ENCODE results near the gene P2RY13.

Gene P2RY13

DNA sequence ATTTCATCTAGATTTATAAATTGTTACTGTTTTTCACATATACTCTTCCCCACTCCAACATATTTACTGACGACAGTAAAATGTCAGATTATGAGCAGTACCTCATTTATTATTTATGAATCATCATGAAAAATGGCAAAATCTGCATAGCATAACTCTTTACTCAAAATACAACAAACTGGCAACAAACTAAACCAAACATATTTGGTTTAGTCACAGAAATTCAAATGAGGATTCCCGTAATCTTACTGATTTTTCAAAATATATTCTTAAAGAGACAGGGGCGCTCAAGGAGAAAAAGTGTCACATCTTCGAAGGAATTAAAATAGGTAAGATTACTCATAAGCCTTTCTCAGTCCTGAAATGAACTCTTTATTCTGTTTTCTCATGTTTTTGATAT lies 9.7 kb downstream of the P2RY13 start:
- no peak for DNase-seq

DNA sequence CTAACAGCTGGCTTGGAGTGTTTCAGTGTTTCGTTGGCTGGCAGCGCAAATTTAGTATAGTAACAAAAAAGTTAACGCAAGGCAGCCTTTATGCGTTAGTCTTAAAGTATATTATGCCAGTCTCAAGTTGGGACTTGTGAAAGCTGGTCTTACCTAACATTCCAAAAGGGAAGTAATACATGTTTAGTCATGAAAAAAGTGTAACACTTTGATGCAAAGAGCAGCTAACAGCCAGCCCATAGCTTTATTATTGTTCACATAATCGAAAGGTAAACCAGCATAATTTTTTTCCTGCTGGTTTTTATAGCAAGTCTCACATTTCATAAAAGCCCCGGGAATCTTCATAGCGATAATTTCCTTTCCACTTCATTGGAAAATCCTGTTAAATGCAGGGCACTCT lies 10.4 kb downstream of the P2RY13 start:
- DNase-seq, result no peak

- DNase-seq, result no peak
These were observed 11.0 kb downstream of the P2RY13 start for GRCh38 chr3:151318313-151318712.

- peak; percentile 46 for DNase-seq
These were observed 12.9 kb downstream of the P2RY13 start, which contains the start of gene GPR87 for GRCh38 chr3:151316267-151316991. Gene GPR87 (minus strand): TSS chr3:151316820. CDS start chr3:151300100, 16,720 bp downstream.

- DNase-seq, result no peak
These were observed 13.5 kb downstream of the P2RY13 start for GRCh38 chr3:151315846-151316245.

DNA sequence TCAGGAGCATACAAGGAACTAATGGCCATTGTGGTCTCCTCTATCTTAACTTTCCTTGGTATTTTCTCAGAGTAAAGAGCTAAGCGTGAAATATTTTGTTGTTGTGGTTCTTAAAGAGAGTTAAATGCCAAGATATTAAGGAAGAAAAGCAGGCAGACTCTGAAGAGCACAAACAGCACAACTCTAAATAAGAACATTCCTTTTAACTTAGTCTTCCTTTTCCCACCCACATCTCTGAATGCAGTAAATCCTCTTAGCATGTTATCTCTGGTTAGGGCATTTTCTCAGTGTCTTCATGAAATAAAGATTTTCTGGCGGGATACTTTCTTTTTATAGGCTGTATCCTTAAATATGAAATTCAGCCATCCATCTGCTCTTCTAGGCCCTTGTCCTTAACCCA lies 14.2 kb downstream of the P2RY13 start:
- DNase-seq, result no peak

DNA sequence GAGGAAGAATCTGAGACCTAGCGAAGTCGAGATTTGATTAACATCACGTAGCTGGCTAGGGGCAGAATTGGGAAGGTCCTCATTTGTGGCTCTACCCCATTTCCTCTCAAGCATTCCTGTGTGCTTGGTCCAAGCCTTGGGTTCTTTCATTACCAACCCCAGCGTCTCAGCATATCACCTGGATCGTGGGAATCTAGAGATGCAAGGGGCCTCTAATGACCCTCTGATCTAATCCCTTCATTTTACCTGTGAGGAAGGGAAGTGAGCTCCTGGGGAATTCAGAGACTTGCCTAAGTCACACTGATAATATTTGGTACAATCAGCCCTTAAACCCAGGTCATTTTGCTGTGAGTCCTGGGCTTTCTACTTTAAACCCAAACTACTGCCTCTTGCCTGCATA lies 14.8 kb downstream of the P2RY13 start:
- DNase-seq, result no peak

- no peak for DNase-seq
These were observed 15.2 kb downstream of the P2RY13 start for GRCh38 chr3:151314137-151314536.

GRCh38 chr3:151312972-151313371 lies 16.4 kb downstream of the P2RY13 start:
- DNase-seq, result no peak

- no peak for DNase-seq
These were observed 19.8 kb downstream of the P2RY13 start for GRCh38 chr3:151309566-151309965.

GRCh38 chr3:151307583-151308488 lies 21.5 kb downstream of the P2RY13 start:
- no peak for DNase-seq

GRCh38 chr3:151307131-151307530 lies 22.2 kb downstream of the P2RY13 start:
- no peak for DNase-seq

DNA sequence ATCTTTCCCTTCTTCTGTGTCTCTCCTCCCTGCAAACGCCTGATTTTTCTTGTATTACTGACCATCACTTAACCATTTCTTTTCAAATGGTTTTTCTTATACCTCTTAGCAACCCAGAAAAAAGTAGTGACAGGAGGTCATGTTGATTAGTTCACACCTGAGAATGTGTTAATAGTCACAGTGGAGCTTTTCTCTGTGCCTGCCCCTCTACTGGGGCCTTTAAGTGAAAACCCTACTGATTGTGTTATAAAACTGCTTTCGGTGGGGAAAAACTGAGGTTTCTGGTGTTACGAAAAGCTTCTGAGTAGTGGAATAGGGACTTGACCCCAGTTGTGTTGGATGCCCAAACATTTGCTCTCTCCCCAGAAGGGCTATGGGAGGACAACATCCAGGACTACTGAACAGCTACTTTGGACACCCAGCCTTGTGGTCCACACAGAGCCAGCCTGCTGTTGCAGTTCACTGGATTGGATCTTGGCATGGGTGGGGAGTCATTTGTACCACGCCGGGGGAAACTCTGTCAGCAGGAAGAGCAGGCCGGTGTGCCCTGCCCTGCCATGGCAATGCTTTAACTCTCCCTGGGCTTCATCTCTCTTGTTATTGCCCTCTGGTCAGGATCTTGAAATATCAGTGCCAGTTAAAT lies 23.1 kb downstream of the P2RY13 start:
- DNase-seq, result peak; percentile 15

- no peak for DNase-seq
These were observed 23.6 kb downstream of the P2RY13 start for GRCh38 chr3:151305775-151306151.

GRCh38 chr3:151305060-151305774 lies 24.1 kb downstream of the P2RY13 start:
- peak; percentile 53 for DNase-seq

- peak; percentile 46 for DNase-seq
These were observed 25.6 kb downstream of the P2RY13 start for GRCh38 chr3:151303751-151304150.

DNA sequence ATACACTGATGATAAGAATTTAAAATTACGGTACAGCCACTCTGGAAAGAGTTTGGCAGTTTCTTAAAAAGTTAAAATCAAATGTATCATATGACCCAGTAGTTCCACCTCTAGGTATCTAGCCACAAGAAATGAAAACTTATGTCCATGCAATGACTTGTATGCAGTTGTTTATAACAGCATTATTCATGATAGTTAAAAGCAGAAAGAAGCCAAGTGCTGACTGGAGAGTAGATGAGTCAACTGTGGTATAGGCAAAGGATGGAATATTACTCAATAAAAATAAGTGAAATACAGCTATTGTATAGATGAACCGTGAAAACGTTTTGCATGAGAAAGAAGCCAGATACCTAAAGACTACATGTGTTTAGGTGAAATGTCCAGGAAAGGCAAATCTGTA lies 27.6 kb downstream of the P2RY13 start:
- DNase-seq, result no peak

DNA sequence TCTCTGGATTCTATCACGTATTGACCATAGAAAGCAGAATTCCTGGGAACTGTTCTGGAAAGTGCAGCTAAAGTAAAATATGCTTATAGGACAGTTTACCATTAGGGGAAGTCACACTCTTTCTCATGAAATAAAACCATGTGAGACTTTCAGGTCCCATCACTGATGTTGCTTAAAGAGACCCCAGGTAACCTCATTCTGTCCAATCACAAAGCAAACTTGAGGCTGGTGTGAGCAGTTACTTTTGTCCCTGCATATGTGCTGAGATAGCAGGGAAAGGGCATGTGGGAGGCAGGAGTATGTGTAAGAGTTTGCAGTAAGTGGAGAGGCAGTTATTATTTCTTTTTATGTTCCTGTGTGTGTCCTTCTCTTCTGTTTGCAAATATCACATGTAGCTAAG lies 28.8 kb downstream of the P2RY13 start:
- no peak for DNase-seq

DNA sequence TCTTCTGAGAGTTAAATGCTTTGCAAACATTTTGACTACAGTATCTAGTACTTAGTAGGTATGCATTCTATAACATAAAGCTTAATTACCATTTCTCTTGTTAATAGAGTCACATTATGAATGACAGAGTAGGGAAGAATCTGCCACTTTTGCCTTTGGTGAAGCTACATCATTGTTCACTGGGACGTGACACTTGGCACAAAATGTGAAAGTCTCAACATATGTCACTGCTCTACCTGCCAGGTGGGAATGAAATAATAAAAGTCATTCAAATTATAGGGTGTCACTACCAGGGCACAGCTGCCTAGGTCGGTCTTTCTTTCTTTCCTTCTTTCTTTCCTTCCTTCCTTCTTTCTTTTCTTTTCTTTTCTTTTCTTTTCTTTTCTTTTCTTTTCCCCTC lies 30.3 kb downstream of the P2RY13 start:
- no peak for DNase-seq

- DNase-seq, result no peak
These were observed 31.9 kb downstream of the P2RY13 start for GRCh38 chr3:151297429-151297828.

DNA sequence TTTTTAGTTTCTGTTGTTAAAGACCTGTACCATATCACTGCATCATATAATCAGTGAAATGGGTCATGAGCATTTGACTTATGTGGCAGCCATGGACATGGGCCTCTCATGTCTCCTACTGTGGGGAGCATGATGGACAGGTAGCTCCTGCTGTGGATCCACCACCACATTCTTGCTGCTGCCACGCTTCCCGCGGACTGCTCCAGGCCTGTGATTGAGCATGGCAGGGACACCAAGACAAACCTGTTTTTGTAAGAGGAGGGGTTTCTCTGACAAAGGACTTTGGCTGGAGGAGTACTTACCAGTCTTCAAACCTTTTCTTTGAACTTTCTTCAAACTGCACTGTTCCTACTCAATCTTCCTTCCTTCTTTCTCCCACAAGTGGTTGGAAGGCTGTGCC lies 33.1 kb downstream of the P2RY13 start:
- no peak for DNase-seq

DNA sequence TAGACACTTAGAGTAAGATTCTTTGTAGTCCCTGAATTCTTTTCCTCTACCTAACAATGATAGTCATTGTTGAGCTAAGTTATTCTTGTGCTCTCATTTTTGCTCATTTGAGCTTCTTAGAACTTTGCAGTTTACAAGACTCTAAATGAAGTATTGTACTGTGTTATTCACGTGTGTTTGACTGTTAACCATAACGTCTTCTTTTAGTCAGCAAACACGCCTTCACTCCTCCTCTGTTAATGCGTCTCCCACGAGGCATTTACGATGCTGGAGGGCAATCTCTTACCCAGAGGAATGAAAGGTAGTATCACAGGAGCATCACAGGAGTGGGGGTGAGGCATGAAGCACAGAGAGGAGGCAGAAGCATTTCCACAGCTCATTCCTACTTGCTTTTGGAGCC lies 36.2 kb downstream of the P2RY13 start:
- no peak for DNase-seq

DNA sequence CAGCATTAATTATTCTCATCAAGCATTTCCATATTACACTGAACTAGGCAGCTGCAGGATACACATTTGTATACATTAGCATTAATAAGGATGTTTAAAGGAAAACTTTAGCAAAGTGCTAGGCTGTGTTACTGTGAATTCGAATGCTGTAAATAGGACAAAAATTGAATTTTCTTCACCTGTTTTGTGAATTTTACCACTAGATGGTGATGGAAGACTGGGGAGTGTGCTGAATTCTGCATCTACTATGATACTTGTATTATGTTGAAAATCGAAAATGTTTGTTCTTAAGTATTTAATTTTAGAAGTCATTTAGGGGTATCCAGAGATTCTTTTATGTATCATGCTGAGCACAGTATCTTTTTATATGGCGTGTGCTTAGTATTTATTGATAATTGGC lies 38.7 kb downstream of the P2RY13 start:
- DNase-seq, result no peak

All from stimulated activated CD4-positive, alpha-beta T cell treated with anti-CD3 and anti-CD28 coated beads, Interleukin-15, amount 100 ng/mL, for 24 hours (primary cell).